Measurements from ENCODE around the gene LRRIQ4. TPM values are rescaled to one million over a fixed set of nuclear protein-coding genes. Genes with fewer than 3 reads are reported as not detected.

The LRRIQ4 gene
- total and polyA plus RNA-seq, 2 experiments from 2014 or later, result not detected

DNA sequence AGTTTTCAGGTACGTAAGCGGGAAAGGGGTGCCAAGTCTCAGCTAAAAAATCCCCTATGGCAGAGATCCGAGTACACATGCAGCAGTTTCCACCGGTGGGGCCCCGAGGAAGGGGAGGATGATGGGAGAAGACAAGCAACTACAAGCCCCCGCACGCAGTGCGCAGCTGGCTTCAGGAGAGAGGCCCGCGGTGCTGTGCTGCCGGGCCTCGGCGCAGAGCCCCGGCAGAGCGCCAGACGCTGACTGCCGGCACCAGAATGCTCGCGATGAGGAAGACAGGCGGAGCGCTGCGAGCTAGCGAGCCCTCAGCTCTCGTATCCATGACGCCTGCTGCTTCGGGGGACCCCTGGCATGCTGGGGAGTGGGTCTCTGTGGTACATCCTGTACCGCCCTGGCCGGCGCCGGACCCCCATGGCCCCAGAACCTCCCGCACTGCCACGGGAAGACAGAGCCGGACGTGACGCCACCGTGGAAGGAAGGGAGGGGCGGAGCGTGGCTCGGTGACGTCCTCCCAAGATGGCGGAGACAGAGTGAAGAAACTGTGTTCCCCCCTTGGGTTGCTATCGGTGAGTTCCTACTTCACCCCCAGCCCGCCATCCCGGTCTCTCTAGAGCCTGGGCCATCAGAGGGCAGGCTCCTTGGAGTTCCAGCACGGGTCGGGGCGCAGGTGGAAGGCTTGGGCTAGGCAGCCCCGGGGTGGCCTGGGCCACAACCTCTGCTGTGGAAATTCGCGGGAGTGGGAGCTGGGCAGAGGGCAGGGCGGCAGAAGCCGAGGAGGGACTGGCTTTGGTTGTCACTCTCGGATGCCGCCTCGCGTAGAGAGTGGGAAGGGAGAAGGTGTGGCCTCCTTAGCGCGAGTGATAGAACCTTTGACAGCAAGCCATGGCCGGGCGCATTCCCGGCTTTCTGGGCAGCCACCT lies 39.5 kb upstream of the LRRIQ4 start, which contains the start of gene MYNN:
MYNN (plus strand) TSS at position 500 of the 920 bp plus-strand sequence. CDS start 900 bp downstream, outside the sequence.
- Histone ChIP-seq H3K27ac (peak within 1 kb of the TSS; percentile 96), H3K4me1 (ENCODE audit: insufficient read depth) (peaks cover 22% of the 10 kb centered on the region), H3K4me2 (ENCODE audit: unreplicated experiment) (peak within 1 kb of the TSS; percentile 89), H3K36me3 (ENCODE audit: low read depth) (peaks cover 37% of the 10 kb centered on the region), H4K20me1 (ENCODE audit: insufficient read depth) (no peaks in the 10 kb centered on the region), H3K79me2 (ENCODE audit: insufficient read depth) (peaks cover 48% of the 10 kb centered on the region), H2AFZ (peak within 1 kb of the TSS; percentile 100), H3K4me3 (peak within 1 kb of the TSS; percentile 98), H3K9me2 (ENCODE audit: insufficient read depth) (no peaks in the 10 kb centered on the region), H3F3A (ENCODE audit: insufficient read depth) (peaks cover 20% of the 10 kb centered on the region), H3K9me3 (ENCODE audit: low read depth) (no peaks in the 10 kb centered on the region), H3K27me3 (replicated peaks; ENCODE audit: insufficient read depth) (no peaks in the 10 kb centered on the region), H3K9ac (peak within 1 kb of the TSS; percentile 93)
- DNase-seq, result peak; percentile 96
- 1% methylated on average over 48 to 61 of the region's 61 CpGs for WGBS, 2 experiments (ENCODE audit: low coverage in 1 of 2, low lambda C conversion rate in 2 of 2, missing lambda C conversion rate in 2 of 2)
- in situ Hi-C loops (cut with MboI), result no loop called here
- TF ChIP-seq EZH2phosphoT487 (IDR thresholded peaks at IDR 0.05; ENCODE audit: insufficient read depth, low read depth) (no peak), EZH2 (IDR thresholded peaks at IDR 0.05; ENCODE audit: insufficient read depth, poor library complexity, severe bottlenecking) (no peak)

DNA sequence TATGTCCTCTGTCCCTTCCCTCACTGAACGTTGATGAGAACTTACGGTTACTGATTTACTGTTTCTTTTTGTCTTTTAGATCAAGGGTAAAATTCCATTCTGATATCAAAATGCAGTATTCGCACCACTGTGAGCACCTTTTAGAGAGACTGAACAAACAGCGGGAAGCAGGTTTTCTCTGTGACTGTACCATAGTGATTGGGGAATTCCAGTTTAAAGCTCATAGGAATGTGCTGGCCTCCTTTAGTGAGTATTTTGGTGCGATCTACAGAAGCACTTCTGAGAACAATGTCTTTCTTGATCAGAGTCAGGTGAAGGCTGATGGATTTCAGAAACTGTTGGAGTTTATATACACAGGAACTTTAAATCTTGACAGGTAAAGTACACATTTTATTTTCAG lies 38.5 kb upstream of the LRRIQ4 start:
- Histone ChIP-seq H3K4me1 (ENCODE audit: insufficient read depth) (peaks cover 22% of the 10 kb centered on the region), H3K4me2 (ENCODE audit: unreplicated experiment) (peak overlapping the region; percentile 89), H3K9me2 (ENCODE audit: insufficient read depth) (no peaks in the 10 kb centered on the region), H3K4me3 (peak overlapping the region; percentile 98), H3K27ac (peak overlapping the region; percentile 96; the same call in 1 of the 2 replicates), H3K9ac (peak overlapping the region; percentile 93), H3K79me2 (ENCODE audit: insufficient read depth) (peaks cover 59% of the 10 kb centered on the region), H2AFZ (no peak overlapping the region), H3K27me3 (replicated peaks; ENCODE audit: insufficient read depth) (no peaks in the 10 kb centered on the region), H4K20me1 (ENCODE audit: insufficient read depth) (no peaks in the 10 kb centered on the region), H3K36me3 (ENCODE audit: low read depth) (peaks cover 45% of the 10 kb centered on the region), H3K9me3 (ENCODE audit: low read depth) (no peaks in the 10 kb centered on the region), H3F3A (ENCODE audit: insufficient read depth) (peaks cover 16% of the 10 kb centered on the region)
- no peak for TF ChIP-seq EZH2 (IDR thresholded peaks at IDR 0.05; ENCODE audit: insufficient read depth, poor library complexity, severe bottlenecking)
- TF ChIP-seq EZH2phosphoT487 (IDR thresholded peaks at IDR 0.05; ENCODE audit: insufficient read depth, low read depth), result no peak
- DNase-seq, result peak; percentile 27
- in situ Hi-C loops (cut with MboI), result no loop called here
- WGBS, 2 experiments (ENCODE audit: low coverage in 1 of 2, low lambda C conversion rate in 2 of 2, missing lambda C conversion rate in 2 of 2), result 43 to 48% methylated on average over 5 of the region's 5 CpGs

DNA sequence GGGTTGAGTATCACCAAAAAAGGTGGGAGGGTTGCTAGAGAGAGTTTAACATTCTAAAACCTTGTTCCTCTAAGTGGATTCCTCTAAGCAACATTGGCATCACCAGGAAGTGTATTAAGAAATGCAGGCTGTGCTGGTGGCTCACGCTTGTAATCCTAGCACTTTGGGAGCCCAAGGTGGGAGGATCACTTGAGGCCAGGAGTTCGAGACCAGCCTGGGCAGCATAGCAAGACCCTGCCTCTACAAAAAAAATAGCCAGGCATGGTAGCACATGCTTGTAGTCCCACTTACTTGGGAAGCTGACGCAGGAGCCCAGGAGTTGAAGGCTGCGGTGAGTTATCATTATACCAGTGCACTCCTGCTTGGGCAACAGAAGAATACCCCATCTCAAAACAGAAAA lies 34.8 kb upstream of the LRRIQ4 start:
- Histone ChIP-seq H3K9me2 (ENCODE audit: insufficient read depth) (no peaks in the 10 kb centered on the region), H2AFZ (no peak overlapping the region), H4K20me1 (ENCODE audit: insufficient read depth) (no peaks in the 10 kb centered on the region), H3K27ac (no peak overlapping the region), H3K9me3 (ENCODE audit: low read depth) (no peaks in the 10 kb centered on the region), H3K4me3 (no peak overlapping the region), H3K36me3 (ENCODE audit: low read depth) (peaks cover 81% of the 10 kb centered on the region), H3K4me2 (ENCODE audit: unreplicated experiment) (no peak overlapping the region), H3K9ac (no peak overlapping the region), H3K79me2 (ENCODE audit: insufficient read depth) (peaks cover 79% of the 10 kb centered on the region), H3K4me1 (ENCODE audit: insufficient read depth) (peaks cover 22% of the 10 kb centered on the region), H3F3A (ENCODE audit: insufficient read depth) (no peaks in the 10 kb centered on the region), H3K27me3 (replicated peaks; ENCODE audit: insufficient read depth) (no peaks in the 10 kb centered on the region)
- in situ Hi-C loops (cut with MboI), result no loop called here
- no peak for DNase-seq
- 72 to 74% methylated on average over 4 of the region's 4 CpGs for WGBS, 2 experiments (ENCODE audit: low coverage in 1 of 2, low lambda C conversion rate in 2 of 2, missing lambda C conversion rate in 2 of 2)
- TF ChIP-seq EZH2phosphoT487 (IDR thresholded peaks at IDR 0.05; ENCODE audit: insufficient read depth, low read depth) (no peak), EZH2 (IDR thresholded peaks at IDR 0.05; ENCODE audit: insufficient read depth, poor library complexity, severe bottlenecking) (no peak)

DNA sequence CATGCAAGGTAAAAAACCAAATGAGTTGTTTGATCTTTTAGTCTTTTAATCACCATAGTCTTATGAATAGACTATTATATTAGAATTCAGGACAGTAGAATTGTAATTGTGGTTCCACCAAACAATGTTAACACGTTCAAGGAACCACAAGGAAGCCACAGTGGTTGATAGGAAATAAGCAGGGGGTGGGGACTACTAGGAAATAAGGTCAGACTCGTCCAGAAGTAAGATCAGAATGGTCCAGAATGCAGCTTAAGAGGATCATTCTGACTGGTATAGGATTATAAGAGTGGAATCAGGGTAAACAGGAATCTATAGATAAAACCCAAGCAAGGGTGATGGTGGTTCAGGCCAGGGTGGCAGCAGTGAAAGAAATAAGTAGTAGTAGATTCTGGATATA lies 31.9 kb upstream of the LRRIQ4 start:
- in situ Hi-C loops (cut with MboI), result no loop called here
- WGBS, 2 experiments (ENCODE audit: low coverage in 1 of 2, low lambda C conversion rate in 2 of 2, missing lambda C conversion rate in 2 of 2), result 83 to 86% methylated on average over 2 of the region's 2 CpGs

More for the DNA sequence above, 31.9 kb upstream of the LRRIQ4 start:
- H3K79me2 ChIP-seq (ENCODE audit: insufficient read depth), result peaks cover 55% of the 10 kb centered on the region
- no peaks in the 10 kb centered on the region for H4K20me1 ChIP-seq (ENCODE audit: insufficient read depth)
- H3K4me1 ChIP-seq (ENCODE audit: insufficient read depth), result peaks cover 4% of the 10 kb centered on the region
- TF ChIP-seq EZH2phosphoT487 (IDR thresholded peaks at IDR 0.05; ENCODE audit: insufficient read depth, low read depth) (no peak), EZH2 (IDR thresholded peaks at IDR 0.05; ENCODE audit: insufficient read depth, poor library complexity, severe bottlenecking) (no peak)
- peaks cover 90% of the 10 kb centered on the region for H3K36me3 ChIP-seq (ENCODE audit: low read depth)
- H3K27ac ChIP-seq, result no peak overlapping the region
- H3K9ac ChIP-seq, result no peak overlapping the region
- DNase-seq, result no peak
- no peaks in the 10 kb centered on the region for H3K9me2 ChIP-seq (ENCODE audit: insufficient read depth)
- no peak overlapping the region for H2AFZ ChIP-seq
- no peaks in the 10 kb centered on the region for H3K9me3 ChIP-seq (ENCODE audit: low read depth)
- peaks cover 4% of the 10 kb centered on the region; the same call in 1 of the 2 replicates for H3F3A ChIP-seq (ENCODE audit: insufficient read depth)
- H3K4me3 ChIP-seq, result no peak overlapping the region
- no peak overlapping the region for H3K4me2 ChIP-seq (ENCODE audit: unreplicated experiment)
- H3K27me3 ChIP-seq (replicated peaks; ENCODE audit: insufficient read depth), result no peaks in the 10 kb centered on the region
